Activated naive CD4-positive, alpha-beta T cell treated with Interleukin-2 at 50 U/mL for 16 hours (primary cell): Measurements from ENCODE around the gene ACSL1.
A peak's percentile ranks its signal among the peaks of the same experiment; 100 is the strongest.
"Not testable (repeated sequence)": the region's sequence is repeated elsewhere in the genome, so short reads cannot be mapped to it uniquely, and the experiment has no call there.

ENCODE experiments used
- DNase-seq: peaks from one replicate; pipeline ENCODE4 v3.0.0-alpha.2; 2020

ACSL1 gene

DNA sequence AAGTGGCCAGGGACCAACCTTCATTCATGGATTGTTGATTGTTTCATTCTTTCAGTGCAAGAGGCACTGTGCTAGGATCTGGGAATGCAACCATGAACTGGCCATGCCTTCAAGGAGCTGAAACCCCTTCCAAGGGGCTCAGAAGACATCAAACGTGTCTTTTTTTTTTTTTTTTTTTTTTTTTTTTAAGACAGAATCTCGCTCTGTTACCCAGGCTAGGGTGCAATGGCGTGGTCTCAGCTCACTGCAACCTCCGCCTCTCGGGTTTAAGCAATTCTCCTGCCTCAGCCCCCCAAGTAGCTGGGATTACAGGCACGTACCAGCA, 13.3 kb upstream of the ACSL1 start:
- not testable (repeated sequence) for DNase-seq

DNA sequence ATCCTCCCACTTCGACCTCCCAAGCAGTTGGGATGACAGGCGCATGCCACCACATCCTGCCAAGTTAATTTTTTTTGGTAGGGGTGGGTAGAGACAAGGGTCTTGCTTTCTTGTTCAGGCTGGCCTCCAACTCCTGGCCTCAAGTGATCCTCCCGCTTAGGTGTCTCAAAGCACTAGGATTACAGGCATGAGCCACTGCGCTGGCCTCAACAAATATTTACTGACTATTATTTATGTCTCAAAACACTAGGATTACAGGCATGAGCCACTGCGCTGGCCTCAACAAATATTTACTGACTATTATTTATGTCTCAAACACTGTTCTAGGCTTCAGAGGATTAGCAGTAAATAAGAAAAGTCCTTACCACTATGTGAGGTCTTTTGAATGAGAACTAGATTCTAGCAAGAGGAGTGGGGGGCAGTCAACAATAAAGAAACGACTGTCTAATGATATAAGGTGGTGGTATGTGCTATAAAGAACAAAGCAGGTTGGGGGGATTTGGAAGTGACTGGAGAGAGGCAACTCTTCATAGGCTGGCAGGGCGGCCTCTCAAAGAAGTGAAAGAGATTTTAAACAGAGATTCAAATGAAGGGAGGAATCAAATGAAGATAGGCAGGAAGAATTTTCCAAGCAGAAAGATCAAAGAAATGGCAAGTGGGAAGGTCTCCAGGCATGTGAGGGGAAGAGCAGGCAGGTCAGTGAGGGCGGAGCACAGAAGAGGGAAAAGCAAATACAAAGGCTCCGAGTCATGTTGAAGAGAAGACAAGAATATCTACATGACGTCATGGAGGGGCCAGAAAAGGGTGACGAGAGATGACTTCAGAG, 12.7 kb upstream of the ACSL1 start:
- DNase-seq, result no peak

DNA sequence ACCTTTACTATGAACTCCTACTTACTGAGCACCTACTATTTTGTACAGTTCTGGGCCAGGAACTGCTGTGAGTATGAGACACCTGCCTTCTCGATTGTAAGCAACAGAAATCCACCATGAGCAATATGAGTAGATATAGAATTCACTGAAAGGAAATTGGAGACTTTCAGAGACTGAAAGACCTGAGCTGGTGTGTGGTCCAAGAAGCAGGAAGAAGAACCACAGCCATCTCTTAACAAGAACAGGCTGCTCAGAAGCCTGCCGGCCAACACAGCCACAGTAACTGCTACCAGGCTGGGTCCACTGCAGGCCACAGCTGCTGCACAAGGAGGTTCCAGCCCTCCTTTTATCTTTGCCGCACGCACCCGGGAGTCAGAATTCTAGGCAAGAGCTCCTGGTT, 10.8 kb upstream of the ACSL1 start:
- no peak for DNase-seq

DNA sequence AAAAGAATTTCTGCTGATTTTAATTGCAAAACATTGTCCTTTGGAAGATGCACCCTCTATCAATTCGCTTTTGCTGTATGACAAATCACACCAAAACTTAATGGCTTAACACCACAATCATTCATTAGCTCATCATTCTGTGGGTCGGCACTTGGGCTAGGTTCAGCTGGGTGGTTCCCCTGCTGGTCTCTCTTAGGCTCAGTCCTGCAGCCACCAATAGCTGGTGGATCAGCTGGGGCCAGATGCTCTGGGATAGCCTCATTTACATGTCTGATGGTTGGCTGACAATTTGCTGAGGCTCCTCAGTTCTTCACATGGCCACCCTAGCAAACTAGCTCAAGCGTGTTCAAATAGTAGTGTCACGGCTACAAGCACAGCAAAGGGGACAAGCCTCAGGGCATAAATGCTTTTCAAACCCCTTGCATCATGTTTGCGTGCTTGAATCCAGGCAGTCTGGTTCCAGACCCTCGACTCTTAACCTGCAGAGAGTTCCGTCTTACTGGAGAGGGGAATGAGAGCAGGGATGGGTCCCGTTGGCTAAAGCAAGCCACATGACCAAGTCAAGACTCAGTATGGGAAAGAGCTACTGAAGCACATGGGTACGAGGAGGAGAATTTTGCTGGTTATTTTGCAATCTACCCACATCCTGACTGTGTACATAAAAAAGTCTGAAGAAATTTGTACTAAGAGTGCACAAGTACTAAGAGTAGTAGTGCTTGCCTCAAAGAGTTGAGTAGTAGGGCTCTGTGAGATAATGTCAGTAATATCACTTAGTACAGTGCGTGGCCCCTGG, 7.5 kb upstream of the ACSL1 start:
- no peak for DNase-seq

GRCh38 chr4:184831153-184831552, 5.4 kb upstream of the ACSL1 start:
- no peak for DNase-seq

- DNase-seq, result no peak
Measured at GRCh38 chr4:184826691-184827270, 1.0 kb upstream of the ACSL1 start.

DNA sequence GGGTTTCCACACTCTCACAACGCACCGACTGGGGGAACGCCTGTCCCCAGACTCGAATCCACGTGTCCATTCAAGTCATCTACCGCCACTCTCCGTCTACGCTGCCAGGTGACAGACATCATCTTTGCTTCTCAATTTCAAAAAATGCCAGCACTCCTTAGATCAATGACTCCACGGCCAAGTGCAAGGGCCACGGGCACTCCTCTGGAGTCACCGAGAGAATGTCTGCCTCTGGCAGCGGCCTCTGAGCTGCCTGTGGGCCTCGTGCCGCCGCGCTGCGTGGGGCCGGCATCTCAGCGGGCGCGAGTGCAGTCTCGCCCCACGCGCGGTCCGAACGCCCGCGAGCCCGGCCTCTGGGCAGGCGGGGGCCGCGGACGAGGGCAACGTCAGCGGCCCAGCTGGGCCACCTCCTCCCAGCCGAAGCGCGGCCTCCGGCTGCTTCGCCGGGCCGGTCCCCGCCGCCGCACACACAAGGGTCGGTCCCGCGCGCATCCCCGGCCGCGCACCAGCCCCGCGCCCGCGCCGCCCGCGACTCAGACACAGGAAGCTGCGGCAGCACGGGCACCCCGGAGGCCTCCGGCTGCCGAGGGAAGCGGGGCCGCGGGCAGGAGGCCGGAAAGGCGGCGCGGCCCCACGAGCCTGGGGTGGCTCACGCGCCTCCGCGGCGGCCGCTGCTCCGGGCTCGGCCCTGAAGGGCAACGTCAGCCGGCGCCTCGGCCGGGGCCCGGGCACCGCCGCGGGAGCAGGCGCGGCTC, 450 bp downstream of the ACSL1 start:
- peak; percentile 51 for DNase-seq

GRCh38 chr4:184824776-184825084, 1.0 kb downstream of the ACSL1 start:
- DNase-seq, result no peak

DNA sequence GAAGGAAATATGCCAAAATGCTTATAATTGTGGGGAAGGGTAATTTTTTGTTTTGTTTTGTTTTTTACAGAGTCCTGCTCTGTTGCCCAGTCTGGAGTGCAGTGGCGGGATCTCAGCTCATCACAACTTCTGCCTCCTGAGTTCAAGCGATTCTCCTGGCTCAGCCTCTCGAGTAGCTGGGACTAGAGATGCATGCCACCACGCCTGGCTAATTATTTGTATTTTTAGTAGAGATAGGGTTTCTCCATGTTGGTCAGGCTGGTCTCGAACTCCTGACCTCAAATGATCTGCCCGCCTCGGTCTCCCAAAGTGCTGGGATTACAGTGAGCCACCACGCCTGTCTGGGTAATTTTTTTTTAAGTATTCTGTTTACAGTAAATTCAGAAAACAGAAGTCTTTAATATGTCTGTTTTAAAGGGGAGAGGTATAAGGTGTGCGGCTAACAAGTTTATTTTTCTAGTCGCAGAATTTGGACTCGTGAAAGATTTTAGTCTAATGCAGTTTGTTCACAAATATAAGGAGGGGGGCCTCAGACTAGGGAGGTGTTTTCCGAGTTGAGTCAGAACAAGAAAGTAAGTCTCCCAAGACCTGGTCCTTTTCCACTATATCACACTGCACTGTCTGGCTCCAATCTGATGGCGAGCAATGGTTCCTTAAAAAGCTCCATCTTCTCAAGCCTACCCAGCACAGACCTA, 1.5 kb downstream of the ACSL1 start:
- DNase-seq, result no peak

DNA sequence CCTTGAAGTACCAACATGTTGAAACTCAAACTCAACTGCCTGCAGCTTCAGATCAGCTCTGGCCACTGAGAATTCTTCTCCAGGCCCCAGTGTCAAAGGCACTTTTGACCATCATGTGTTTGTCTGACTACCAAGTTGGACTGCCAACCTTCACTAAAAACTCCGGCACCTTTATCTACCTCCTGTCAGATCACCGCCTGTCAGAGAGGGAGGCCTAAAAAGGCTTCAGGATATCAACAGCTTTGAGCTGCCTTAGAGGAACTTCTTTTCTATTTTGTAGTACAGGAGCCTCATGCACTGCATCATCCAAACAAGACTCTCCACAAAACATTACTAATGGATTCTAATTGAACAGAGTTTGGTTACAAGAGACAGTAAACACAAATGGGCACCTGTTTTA, 2.8 kb downstream of the ACSL1 start:
- DNase-seq, result no peak

- DNase-seq, result no peak
Measured at GRCh38 chr4:184822356-184822755, 3.4 kb downstream of the ACSL1 start.

- DNase-seq, result no peak
Measured at GRCh38 chr4:184821242-184821641, 4.5 kb downstream of the ACSL1 start.

GRCh38 chr4:184819786-184820185, 6.0 kb downstream of the ACSL1 start:
- DNase-seq, result no peak

- no peak for DNase-seq
Measured at GRCh38 chr4:184818216-184818564, 7.6 kb downstream of the ACSL1 start.

DNA sequence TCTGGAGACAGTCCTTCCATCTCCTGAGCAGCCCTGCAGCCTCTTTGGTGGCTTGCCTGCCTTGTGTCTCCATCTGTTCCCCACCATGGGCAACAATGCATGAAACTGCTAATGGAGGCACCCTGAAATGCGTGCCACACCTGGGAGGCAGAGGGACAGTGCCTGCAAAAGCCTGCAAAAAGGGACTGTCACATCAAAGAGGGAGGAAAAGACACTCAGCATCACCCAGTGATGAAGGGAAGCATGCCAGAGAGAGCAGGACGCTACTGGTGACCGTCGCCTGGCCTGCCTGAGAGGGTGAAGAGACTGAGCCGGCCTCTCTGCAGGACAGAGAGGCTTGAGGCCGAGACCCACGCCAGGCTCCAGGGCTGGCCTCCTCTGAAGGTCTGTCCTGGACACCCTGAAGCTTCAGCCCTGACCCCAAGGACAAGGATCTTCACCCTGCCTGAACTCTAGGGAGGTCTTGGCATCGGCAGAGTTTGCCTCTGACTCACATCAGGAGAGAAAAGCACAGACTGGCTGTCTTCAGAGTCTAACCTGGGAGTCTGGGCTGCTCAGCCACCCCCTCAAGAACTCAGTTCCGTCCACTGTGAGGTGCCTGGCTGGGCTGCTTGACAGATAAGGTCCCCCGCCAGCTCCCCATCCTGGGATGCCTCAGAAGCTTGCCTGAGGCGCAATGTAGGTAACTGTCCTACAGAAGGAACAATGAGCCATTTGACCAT, 8.1 kb downstream of the ACSL1 start:
- DNase-seq, result no peak

GRCh38 chr4:184816962-184817361, 8.8 kb downstream of the ACSL1 start:
- DNase-seq, result no peak

DNA sequence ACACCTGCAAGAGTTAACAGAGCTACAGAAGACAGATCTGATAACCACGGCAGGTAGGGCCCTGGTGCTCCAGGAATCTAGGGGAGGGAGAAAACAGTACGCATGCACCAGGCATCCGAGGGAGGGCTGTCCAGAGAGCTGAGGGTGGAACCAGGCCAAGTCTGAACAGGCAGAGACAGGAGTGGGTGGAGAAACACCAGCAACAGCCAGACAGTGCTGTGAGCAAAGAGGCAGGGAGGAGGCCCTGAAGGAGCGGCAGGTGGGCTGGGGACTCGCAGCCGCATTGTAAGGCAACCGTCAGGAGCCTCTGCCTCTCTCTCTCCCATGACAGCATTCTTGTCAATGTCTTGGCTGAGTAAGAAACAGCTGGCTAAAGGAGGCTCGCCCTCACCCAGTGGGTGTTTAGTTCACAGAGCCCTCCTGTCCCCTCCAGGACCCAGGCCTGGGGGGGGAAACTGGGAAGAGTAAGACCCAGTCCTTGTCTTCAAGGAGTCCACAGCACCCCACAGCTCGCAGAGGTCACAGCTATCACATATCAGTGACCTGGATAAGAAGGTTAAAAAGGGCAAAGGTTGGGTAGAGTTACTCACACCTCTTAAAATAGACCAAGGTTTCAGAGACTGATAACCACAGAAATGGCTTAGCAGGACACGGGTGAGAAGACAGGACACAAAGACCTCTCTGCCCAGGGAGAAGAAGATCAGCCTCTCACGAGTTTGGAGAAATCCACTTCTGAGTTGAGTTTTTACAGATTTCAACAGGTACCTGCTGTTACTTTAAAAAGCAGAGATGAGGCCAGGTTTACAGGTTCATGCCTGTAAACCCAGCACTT, 10.5 kb downstream of the ACSL1 start:
- DNase-seq, result no peak

GRCh38 chr4:184814686-184815045, 11.1 kb downstream of the ACSL1 start:
- no peak for DNase-seq

- no peak for DNase-seq
Measured at GRCh38 chr4:184812651-184813181, 13.1 kb downstream of the ACSL1 start.

- no peak for DNase-seq
Measured at GRCh38 chr4:184812199-184812542, 13.6 kb downstream of the ACSL1 start.

DNA sequence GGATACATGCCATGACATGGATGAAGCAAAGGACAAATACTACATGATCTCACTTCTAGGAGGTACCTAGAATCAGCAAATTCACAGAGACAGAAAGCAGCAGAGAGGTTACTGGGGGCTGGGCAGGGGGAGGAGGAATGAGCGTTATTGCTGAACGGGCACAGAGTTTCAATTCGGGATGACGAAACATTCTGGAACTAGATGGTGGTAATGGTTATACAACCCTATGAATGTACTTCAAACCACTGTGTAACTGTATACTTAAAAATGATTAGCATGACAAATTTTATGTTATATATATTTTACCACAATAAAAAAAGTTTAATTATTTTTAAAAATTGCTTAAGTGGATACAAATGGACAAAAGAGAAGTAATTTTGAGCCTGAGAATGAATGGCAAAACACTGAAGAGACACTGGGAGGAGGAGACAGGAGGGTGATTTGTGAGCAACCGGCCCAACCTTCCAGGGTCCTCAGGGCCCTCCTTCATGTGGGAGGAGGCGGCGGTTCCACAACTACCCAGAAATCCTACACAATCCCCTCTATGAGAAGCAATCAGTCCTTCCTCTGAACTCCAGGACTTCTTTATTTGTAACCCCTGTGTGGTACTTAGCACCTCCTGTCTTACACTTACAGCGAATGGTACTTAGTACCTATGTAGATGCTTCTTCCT, 14.1 kb downstream of the ACSL1 start:
- no peak for DNase-seq
